ENCODE data around the gene FHAD1.

Gene FHAD1

DNA sequence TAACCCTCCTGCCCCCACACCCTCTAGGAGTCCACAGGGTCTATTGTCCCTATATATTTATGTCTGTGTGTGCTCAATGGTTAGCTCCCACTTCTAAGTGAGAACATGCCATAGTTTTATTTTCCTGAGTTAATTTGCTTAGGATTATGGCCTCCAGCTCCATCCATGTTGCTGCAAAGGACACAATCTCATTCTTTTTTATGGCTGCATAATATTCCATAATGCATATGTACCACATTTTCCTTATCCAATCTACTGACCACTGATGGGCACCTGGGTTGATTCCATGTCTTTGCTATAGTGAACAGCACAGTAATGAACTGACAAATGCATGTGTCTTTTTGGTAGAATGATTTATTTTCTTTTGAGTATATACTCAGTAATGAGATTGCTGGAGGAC is 13.3 kb upstream of the FHAD1 start:
- no peaks in the 10 kb centered on the region for H4K20me1 ChIP-seq (ENCODE audit: control insufficient read depth, insufficient read depth, low read depth, low read length)
- no peak overlapping the region for H3K4me2 ChIP-seq (ENCODE audit: low read length)
- H3F3A ChIP-seq (ENCODE audit: control insufficient read depth, insufficient read depth), result no peaks in the 10 kb centered on the region
- H3K4me1 ChIP-seq (ENCODE audit: control insufficient read depth, low read length), result no peaks in the 10 kb centered on the region
- TF ChIP-seq EZH2phosphoT487 (IDR thresholded peaks at IDR 0.05; ENCODE audit: borderline replicate concordance, low read length), result no peak
- TF ChIP-seq, protein P1, sequence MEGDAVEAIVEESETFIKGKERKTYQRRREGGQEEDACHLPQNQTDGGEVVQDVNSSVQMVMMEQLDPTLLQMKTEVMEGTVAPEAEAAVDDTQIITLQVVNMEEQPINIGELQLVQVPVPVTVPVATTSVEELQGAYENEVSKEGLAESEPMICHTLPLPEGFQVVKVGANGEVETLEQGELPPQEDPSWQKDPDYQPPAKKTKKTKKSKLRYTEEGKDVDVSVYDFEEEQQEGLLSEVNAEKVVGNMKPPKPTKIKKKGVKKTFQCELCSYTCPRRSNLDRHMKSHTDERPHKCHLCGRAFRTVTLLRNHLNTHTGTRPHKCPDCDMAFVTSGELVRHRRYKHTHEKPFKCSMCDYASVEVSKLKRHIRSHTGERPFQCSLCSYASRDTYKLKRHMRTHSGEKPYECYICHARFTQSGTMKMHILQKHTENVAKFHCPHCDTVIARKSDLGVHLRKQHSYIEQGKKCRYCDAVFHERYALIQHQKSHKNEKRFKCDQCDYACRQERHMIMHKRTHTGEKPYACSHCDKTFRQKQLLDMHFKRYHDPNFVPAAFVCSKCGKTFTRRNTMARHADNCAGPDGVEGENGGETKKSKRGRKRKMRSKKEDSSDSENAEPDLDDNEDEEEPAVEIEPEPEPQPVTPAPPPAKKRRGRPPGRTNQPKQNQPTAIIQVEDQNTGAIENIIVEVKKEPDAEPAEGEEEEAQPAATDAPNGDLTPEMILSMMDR (IDR thresholded peaks at IDR 0.05; ENCODE audit: low read depth, low read length, poor library complexity, severe bottlenecking), result no peak
- H3K27ac ChIP-seq (ENCODE audit: low read depth, low read length), result no peak overlapping the region
- H3K4me3 ChIP-seq (ENCODE audit: low read length), result no peak overlapping the region
- H3K9me3 ChIP-seq (ENCODE audit: control insufficient read depth, insufficient read depth, low read length), result no peaks in the 10 kb centered on the region
- no peaks in the 10 kb centered on the region for H3K79me2 ChIP-seq (ENCODE audit: control insufficient read depth, low read length)
- no peaks in the 10 kb centered on the region; the same call in 1 of the 2 replicates for H3K27me3 ChIP-seq (ENCODE audit: control insufficient read depth, low read length)
- no peaks in the 10 kb centered on the region for H3K36me3 ChIP-seq (ENCODE audit: control insufficient read depth, low read length)
- no peaks in the 10 kb centered on the region for H3K9me2 ChIP-seq (replicated peaks; ENCODE audit: control insufficient read depth, low read length)

DNA sequence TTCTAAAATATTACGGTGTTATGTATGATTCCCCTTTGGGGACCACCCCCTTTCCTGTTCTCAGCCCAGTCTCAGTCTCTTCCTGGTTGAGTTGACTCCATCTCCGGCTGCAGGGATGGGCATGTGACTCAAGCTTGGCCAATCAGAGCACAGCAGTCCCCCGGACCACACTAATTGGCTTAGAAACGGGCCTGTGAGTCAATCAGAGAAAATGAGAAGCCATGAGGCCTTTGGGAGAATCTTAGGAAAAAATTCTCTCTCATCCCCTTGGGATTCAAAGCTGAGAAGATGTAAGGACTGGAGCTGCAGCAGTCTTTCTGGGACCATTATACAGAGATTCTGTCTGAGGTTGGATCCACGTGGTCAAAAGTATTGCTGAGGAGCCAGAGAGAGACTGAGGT is 10.7 kb upstream of the FHAD1 start:
- no peak overlapping the region for H3K4me2 ChIP-seq (ENCODE audit: low read length)
- no peaks in the 10 kb centered on the region for H3K9me2 ChIP-seq (replicated peaks; ENCODE audit: control insufficient read depth, low read length)

DNA sequence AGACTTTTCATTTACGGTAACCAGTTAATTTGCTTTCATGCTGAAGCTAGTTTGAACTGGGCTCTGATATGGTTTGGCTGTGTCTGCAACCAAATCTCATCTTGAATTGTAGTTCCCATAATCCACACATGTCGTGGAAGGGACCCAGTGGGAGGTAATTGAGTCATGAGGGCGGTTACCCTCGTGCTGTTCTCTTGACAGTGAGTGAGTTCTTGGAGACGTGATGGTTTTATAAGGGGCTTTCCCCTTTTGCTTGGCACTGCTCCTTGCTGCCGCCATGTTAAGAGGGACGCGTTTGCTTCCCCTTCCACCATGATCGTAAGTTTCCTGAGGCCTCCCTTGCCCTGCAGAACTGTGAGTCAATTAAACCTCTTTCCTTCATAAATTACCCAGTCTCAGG is 10.3 kb upstream of the FHAD1 start:
- Histone ChIP-seq H3K9me2 (replicated peaks; ENCODE audit: control insufficient read depth, low read length) (no peaks in the 10 kb centered on the region), H3K9me3 (ENCODE audit: control insufficient read depth, insufficient read depth, low read length) (no peaks in the 10 kb centered on the region), H3K4me2 (ENCODE audit: low read length) (no peak overlapping the region), H3K27ac (ENCODE audit: low read depth, low read length) (no peak overlapping the region), H3K79me2 (ENCODE audit: control insufficient read depth, low read length) (no peaks in the 10 kb centered on the region), H3K36me3 (ENCODE audit: control insufficient read depth, low read length) (no peaks in the 10 kb centered on the region), H3F3A (ENCODE audit: control insufficient read depth, insufficient read depth) (no peaks in the 10 kb centered on the region), H4K20me1 (ENCODE audit: control insufficient read depth, insufficient read depth, low read depth, low read length) (no peaks in the 10 kb centered on the region), H3K27me3 (ENCODE audit: control insufficient read depth, low read length) (peaks cover 5% of the 10 kb centered on the region; the same call in 1 of the 2 replicates), H3K4me3 (ENCODE audit: low read length) (no peak overlapping the region), H3K4me1 (ENCODE audit: control insufficient read depth, low read length) (no peaks in the 10 kb centered on the region)
- TF ChIP-seq EZH2phosphoT487 (IDR thresholded peaks at IDR 0.05; ENCODE audit: borderline replicate concordance, low read length), result no peak
- TF ChIP-seq, protein P1 (IDR thresholded peaks at IDR 0.05; ENCODE audit: low read depth, low read length, poor library complexity, severe bottlenecking), result no peak

More for the DNA sequence above, 10.7 kb upstream of the FHAD1 start:
- Histone ChIP-seq H3K27me3 (ENCODE audit: control insufficient read depth, low read length) (peaks cover 5% of the 10 kb centered on the region; the same call in 1 of the 2 replicates), H3K4me3 (ENCODE audit: low read length) (no peak overlapping the region), H3K79me2 (ENCODE audit: control insufficient read depth, low read length) (no peaks in the 10 kb centered on the region), H3K27ac (ENCODE audit: low read depth, low read length) (no peak overlapping the region), H4K20me1 (ENCODE audit: control insufficient read depth, insufficient read depth, low read depth, low read length) (no peaks in the 10 kb centered on the region), H3F3A (ENCODE audit: control insufficient read depth, insufficient read depth) (no peaks in the 10 kb centered on the region), H3K36me3 (ENCODE audit: control insufficient read depth, low read length) (no peaks in the 10 kb centered on the region), H3K4me1 (ENCODE audit: control insufficient read depth, low read length) (no peaks in the 10 kb centered on the region), H3K9me3 (ENCODE audit: control insufficient read depth, insufficient read depth, low read length) (no peaks in the 10 kb centered on the region)
- no peak for TF ChIP-seq EZH2phosphoT487 (IDR thresholded peaks at IDR 0.05; ENCODE audit: borderline replicate concordance, low read length)
- TF ChIP-seq, protein P1 (IDR thresholded peaks at IDR 0.05; ENCODE audit: low read depth, low read length, poor library complexity, severe bottlenecking), result no peak
